Measurements from ENCODE around the gene TNIP3.

The TNIP3 gene

GRCh38 chr4:121107507-121107906 lies 56.6 kb downstream of the TNIP3 start:
- no peak overlapping the region for H3K4me3 ChIP-seq (replicated peaks; ENCODE audit: low read depth, low read length)
- no peak for DNase-seq (ENCODE audit: extremely low read depth, insufficient read length)
- peaks cover 4% of the 10 kb centered on the region for H3K27me3 ChIP-seq (replicated peaks; ENCODE audit: control insufficient read depth, insufficient read depth, low read length)
- no peaks in the 10 kb centered on the region for H3K36me3 ChIP-seq (ENCODE audit: control insufficient read depth, insufficient read depth, low read length)
- TF ChIP-seq CTCF (IDR thresholded peaks at IDR 0.05; ENCODE audit: insufficient read depth, low read length, poor library complexity, severe bottlenecking): no peak

- Histone ChIP-seq H3K27me3 (replicated peaks; ENCODE audit: control insufficient read depth, insufficient read depth, low read length) (no peaks in the 10 kb centered on the region), H3K36me3 (ENCODE audit: control insufficient read depth, insufficient read depth, low read length) (no peaks in the 10 kb centered on the region), H3K4me3 (replicated peaks; ENCODE audit: low read depth, low read length) (no peak overlapping the region)
- TF ChIP-seq CTCF (IDR thresholded peaks at IDR 0.05; ENCODE audit: insufficient read depth, low read length, poor library complexity, severe bottlenecking): no peak
- no peak for DNase-seq (ENCODE audit: extremely low read depth, insufficient read length)
These were observed 63.9 kb downstream of the TNIP3 start for GRCh38 chr4:121100093-121100775.

GRCh38 chr4:121098266-121098665 lies 65.9 kb downstream of the TNIP3 start:
- Histone ChIP-seq H3K27me3 (replicated peaks; ENCODE audit: control insufficient read depth, insufficient read depth, low read length) (no peaks in the 10 kb centered on the region), H3K4me3 (replicated peaks; ENCODE audit: low read depth, low read length) (no peak overlapping the region), H3K36me3 (ENCODE audit: control insufficient read depth, insufficient read depth, low read length) (no peaks in the 10 kb centered on the region)
- no peak for TF ChIP-seq CTCF (IDR thresholded peaks at IDR 0.05; ENCODE audit: insufficient read depth, low read length, poor library complexity, severe bottlenecking)
- no peak for DNase-seq (ENCODE audit: extremely low read depth, insufficient read length)

- Histone ChIP-seq H3K4me3 (replicated peaks; ENCODE audit: low read depth, low read length) (no peak overlapping the region), H3K36me3 (ENCODE audit: control insufficient read depth, insufficient read depth, low read length) (no peaks in the 10 kb centered on the region), H3K27me3 (replicated peaks; ENCODE audit: control insufficient read depth, insufficient read depth, low read length) (no peaks in the 10 kb centered on the region)
- peak; percentile 37 for TF ChIP-seq CTCF (IDR thresholded peaks at IDR 0.05; ENCODE audit: insufficient read depth, low read length, poor library complexity, severe bottlenecking)
- no peak for DNase-seq (ENCODE audit: extremely low read depth, insufficient read length)
These were observed 67.5 kb downstream of the TNIP3 start for GRCh38 chr4:121096629-121097028.

- DNase-seq (ENCODE audit: extremely low read depth, insufficient read length): no peak
- no peak for TF ChIP-seq CTCF (IDR thresholded peaks at IDR 0.05; ENCODE audit: insufficient read depth, low read length, poor library complexity, severe bottlenecking)
- H3K27me3 ChIP-seq (replicated peaks; ENCODE audit: control insufficient read depth, insufficient read depth, low read length): no peaks in the 10 kb centered on the region
- no peak overlapping the region for H3K4me3 ChIP-seq (replicated peaks; ENCODE audit: low read depth, low read length)
- no peaks in the 10 kb centered on the region for H3K36me3 ChIP-seq (ENCODE audit: control insufficient read depth, insufficient read depth, low read length)
These were observed 67.9 kb downstream of the TNIP3 start for GRCh38 chr4:121096191-121096590.
